IMR-90 (cell line): ENCODE measurements around the gene SPATS2L. TPM values are rescaled to one million over a fixed set of nuclear protein-coding genes. Genes with fewer than 3 reads are reported as not detected.

Source experiments
- ATAC-seq: fragments of 200-7000 bp; cut with Tn5 transposase; 2 replicates; pipeline ENCODE4 v1.9.1; 2020; ENCODE audit warnings: low read depth, mild to moderate bottlenecking, moderate library complexity
- BruUV-seq: library from RNA; stranded (reverse); fragments of 400-500 nt; replicated peaks from 2 replicates; lab custom pipeline; 2021; lab: Mats Ljungman, UMichigan
- CTCF ChIA-PET: fragments of 300-600 bp; formaldehyde crosslinking; extraction: SDS; loops from one replicate; lab custom pipeline; 2021; ENCODE audit warnings: antibody characterized with exemption; lab: Yijun Ruan, JAX
- POLR2A ChIA-PET: fragments of 300-600 bp; sonication (Branson Sonifier 250); formaldehyde crosslinking; loops from one replicate; lab custom pipeline; 2022; ENCODE audit warnings: antibody characterized with exemption; ENCODE audit not compliant: unreplicated experiment; lab: Charles Lee
- DNase-seq: peaks from one replicate; pipeline ENCODE4 v3.0.0; 2013
- H2AFZ ChIP-seq: replicated peaks from 2 replicates; pipeline ENCODE3; 2013; ENCODE audit warnings: low read length, mild to moderate bottlenecking; ENCODE audit not compliant: poor library complexity
- H2AK5ac ChIP-seq: 2 replicates; pipeline ENCODE4 v1.6.1; 2013; ENCODE audit warnings: low read depth, low read length, inconsistent platforms
- H2AK9ac ChIP-seq: replicated peaks from 2 replicates; pipeline ENCODE3; 2013; ENCODE audit warnings: mild to moderate bottlenecking, low read depth, low read length, moderate library complexity; ENCODE audit not compliant: poor library complexity
- H2BK120ac ChIP-seq: 2 replicates; pipeline ENCODE4 v1.6.1; 2013; ENCODE audit warnings: low read depth, low read length, inconsistent platforms
- H2BK15ac ChIP-seq: 3 replicates; pipeline ENCODE4 v1.6.1; 2013; ENCODE audit warnings: low read depth, low read length, inconsistent platforms
- H2BK20ac ChIP-seq: 2 replicates; pipeline ENCODE4 v1.6.1; 2013; ENCODE audit warnings: low read depth, mild to moderate bottlenecking, inconsistent platforms, low read length, moderate library complexity
- H2BK5ac ChIP-seq: 2 replicates; pipeline ENCODE4 v1.6.1; 2013; ENCODE audit warnings: mild to moderate bottlenecking, low read depth, low read length, inconsistent platforms; ENCODE audit not compliant: poor library complexity, severe bottlenecking
- H3K14ac ChIP-seq: replicated peaks from 2 replicates; pipeline ENCODE4 v1.6.1; 2013; ENCODE audit warnings: low read depth, low read length, inconsistent platforms
- H3K18ac ChIP-seq: 2 replicates; pipeline ENCODE4 v1.6.1; 2013; ENCODE audit warnings: low read depth, low read length, control low read depth
- H3K23ac ChIP-seq: 2 replicates; pipeline ENCODE4 v1.6.1; 2013; ENCODE audit warnings: low read depth, low read length, inconsistent platforms
- H3K27ac ChIP-seq: 2 replicates; pipeline ENCODE4 v1.5.1; 2013; ENCODE audit warnings: mild to moderate bottlenecking, control low read depth, low read length; ENCODE audit not compliant: insufficient read depth
- H3K27me3 ChIP-seq: 2 replicates; pipeline ENCODE4 v1.6.1; 2013; ENCODE audit warnings: low read length; ENCODE audit not compliant: control insufficient read depth, insufficient read depth
- H3K36me3 ChIP-seq: 2 replicates; pipeline ENCODE4 v1.6.1; 2013; ENCODE audit warnings: low read length, mixed read lengths; ENCODE audit not compliant: control insufficient read depth, insufficient read depth
- H3K4ac ChIP-seq: 2 replicates; pipeline ENCODE4 v1.6.1; 2013; ENCODE audit warnings: low read depth, low read length, inconsistent platforms
- H3K4me1 ChIP-seq: 2 replicates; pipeline ENCODE4 v1.6.1; 2013; ENCODE audit warnings: low read length, mixed read lengths; ENCODE audit not compliant: control insufficient read depth, insufficient read depth
- H3K4me2 ChIP-seq: 2 replicates; pipeline ENCODE4 v1.6.1; 2013; ENCODE audit warnings: low read depth, mild to moderate bottlenecking, control low read depth, low read length, moderate library complexity
- H3K4me3 ChIP-seq: 2 replicates; pipeline ENCODE4 v1.5.1; 2013; ENCODE audit warnings: low read depth, mild to moderate bottlenecking, control low read depth, low read length, moderate library complexity; ENCODE audit not compliant: insufficient read depth
- H3K56ac ChIP-seq: 2 replicates; pipeline ENCODE4 v1.6.1; 2013; ENCODE audit warnings: low read length, inconsistent platforms; ENCODE audit not compliant: insufficient read depth; ENCODE audit errors: extremely low read depth
- H3K79me1 ChIP-seq, 2 experiments: 2 replicates each; pipeline ENCODE4 v1.6.1; 2013; ENCODE audit warnings: low read length in 2 of 2, inconsistent platforms in 1 of 2, low read depth in 1 of 2
- H3K9ac ChIP-seq: 2 replicates; pipeline ENCODE4 v1.6.1; 2013; ENCODE audit warnings: low read depth, low read length, control low read depth
- H3K9me1 ChIP-seq: 2 replicates; pipeline ENCODE4 v1.6.1; 2013; ENCODE audit warnings: low read length, inconsistent platforms; ENCODE audit not compliant: insufficient read depth
- H3K9me3 ChIP-seq: 2 replicates; pipeline ENCODE4 v1.6.1; 2013; ENCODE audit warnings: low read length; ENCODE audit not compliant: control insufficient read depth, insufficient read depth
- H4K20me1 ChIP-seq: 2 replicates; pipeline ENCODE4 v1.6.1; 2013; ENCODE audit warnings: low read length, inconsistent platforms; ENCODE audit not compliant: insufficient read depth
- H4K5ac ChIP-seq: 2 replicates; pipeline ENCODE4 v1.6.1; 2013; ENCODE audit warnings: mild to moderate bottlenecking, low read depth, low read length, control low read depth
- H4K8ac ChIP-seq, 2 experiments: 2 replicates each; pipeline ENCODE4 v1.6.1; 2013; ENCODE audit warnings: low read depth in 2 of 2, low read length in 2 of 2, control low read depth in 1 of 2, inconsistent platforms in 1 of 2
- H4K91ac ChIP-seq: 2 replicates; pipeline ENCODE4 v1.6.1; 2013; ENCODE audit warnings: low read depth, low read length, inconsistent platforms; ENCODE audit not compliant: insufficient read depth
- MAFK ChIP-seq: IDR thresholded peaks from 2 replicates; pipeline ENCODE4 v1.6.1; 2012; ENCODE audit warnings: low read depth, low read length, improper control_type of control experiment
- NFE2L2 ChIP-seq: fragments of 150-350 bp; IDR thresholded peaks from 2 replicates; pipeline ENCODE4 v1.6.1; 2016; ENCODE audit warnings: low read depth, mild to moderate bottlenecking, low read length
- RAD21 ChIP-seq: IDR thresholded peaks from 2 replicates; pipeline ENCODE4 v1.6.1; 2012; ENCODE audit warnings: low read length, improper control_type of control experiment
- SMC3 ChIP-seq: fragments of 150-350 bp; IDR thresholded peaks from 2 replicates; pipeline ENCODE4 v1.6.1; 2016; ENCODE audit warnings: low read depth, mild to moderate bottlenecking, antibody characterized with exemption, low read length, moderate library complexity
- WGBS, 2 experiments: methylation state at CpG; one replicate each; pipeline versions ENCODE4 v1.1.5 to v1.1.7; 2013; ENCODE audit warnings: missing lambda C conversion rate in 2 of 2; ENCODE audit not compliant: insufficient read length in 1 of 2; ENCODE audit errors: extremely low coverage in 2 of 2; 5-methylcytosine and 5-hydroxymethylcytosine counted together
- dilution Hi-C: fragments of 300-500 bp; cut with HindIII; formaldehyde crosslinking; loops from one replicate; pipeline ENCODE4 v1.14.3; 2018; ENCODE audit warnings: low sequenced_read_pairs; ENCODE audit not compliant: unreplicated experiment
- in situ Hi-C: fragments of 300-500 bp; cut with MboI; formaldehyde crosslinking; loops from 3 replicates; pipeline ENCODE4 v1.14.3; 2019; ENCODE audit warnings: low sequenced_read_pairs, inconsistent platforms, mixed read lengths
- intact Hi-C: fragments of 100-400 bp; cut with micrococcal nuclease; formaldehyde crosslinking; loops from 2 replicates; pipeline ENCODE4 v1.10.0; 2022
- polyA plus RNA-seq, 3 experiments: library from polyadenylated mRNA; depleted of rRNA; stranded (reverse); fragments of >200 nt; gene quantifications; 2 replicates each; pipeline ENCODE4 v1.2.3, GENCODE V29; 2012; ENCODE audit warnings: low replicate concordance in 1 of 3
- total RNA-seq: library from RNA; depleted of rRNA; stranded (reverse); fragments of >200 nt; gene quantifications from 2 replicates; pipeline ENCODE4 v1.2.3, GENCODE V29; 2012

The SPATS2L gene
- total and polyA plus RNA-seq, 2 of the 4 experiments (the other 2 are of a cell fraction): 118 to 155 TPM

- no peak for TF ChIP-seq SMC3
- TF ChIP-seq NFE2L2: no peak
These were observed 73.1 kb downstream of the SPATS2L start (continued) for GRCh38 chr2:200379481-200380090.

- Histone ChIP-seq H2BK5ac (peak overlapping the region; percentile 95), H3K4me2 (peak overlapping the region; percentile 52), H3K56ac (peak overlapping the region; percentile 70), H3K79me1 (peaks cover 47 to 74% of the 10 kb centered on the region in 2 experiments), H2AFZ (peak overlapping the region; percentile 39), H4K91ac (peak overlapping the region; percentile 93), H3K4me1 (peaks cover 46% of the 10 kb centered on the region), H2AK9ac (peak overlapping the region; percentile 88), H3K27me3 (no peaks in the 10 kb centered on the region), H3K9ac (peak overlapping the region; percentile 39; the same call in 1 of the 2 replicates), H3K36me3 (peaks cover 2% of the 10 kb centered on the region; the same call in 1 of the 2 replicates), H2BK20ac (peak overlapping the region; percentile 65), H3K9me3 (no peaks in the 10 kb centered on the region), H3K27ac (peak overlapping the region; percentile 98), H3K18ac (peak overlapping the region; percentile 66), H4K5ac (peak overlapping the region; percentile 37), H3K14ac (peak overlapping the region; percentile 83), H3K23ac (peak overlapping the region; percentile 72), H4K20me1 (peaks cover 7% of the 10 kb centered on the region; the same call in 1 of the 2 replicates), H2AK5ac (peak overlapping the region; percentile 98), H3K4me3 (no peak overlapping the region), H2BK120ac (peak overlapping the region; percentile 86), H2BK15ac (peak overlapping the region; percentile 84; the same call in 2 of the 3 replicates), H4K8ac (peak overlapping the region; percentile 90 to 95), H3K4ac (peak overlapping the region; percentile 80), H3K9me1 (peaks cover 39% of the 10 kb centered on the region)
- no TSS peak for BruUV-seq
- ChIA-PET CTCF (no interaction called here), POLR2A (interaction anchor here (0.6 kb wide), 1 partner anchor 13 kb away, joined by 3 read pairs; no protein-coding TSS in a partner anchor)
- in situ Hi-C loops (no loop called here), intact Hi-C loops (no loop called here), dilution Hi-C loops (no loop called here)
- ATAC-seq (peak; percentile 6; the same call in 1 of the 2 replicates), DNase-seq (peak; percentile 41)
- TF ChIP-seq RAD21 (no peak), MAFK (no peak), NFE2L2 (no peak)
- no CpG with 5 or more reads among the region's 9 CpGs for WGBS, 2 experiments
These were observed 73.6 kb downstream of the SPATS2L start for GRCh38 chr2:200380091-200380561.
